Large intestine (tissue), 3 donors: ENCODE data around the gene TMEM266. TPM values are rescaled to one million over a fixed set of nuclear protein-coding genes. Genes with fewer than 3 reads are reported as not detected.

Experiments used
- DNase-seq, 2 donors: peaks; one replicate each; pipeline versions ENCODE4 v3.0.0 to v3.0.0-alpha.2; 2013
- H3K27ac ChIP-seq: one replicate; pipeline ENCODE4 v1.5.1; 2013; ENCODE audit warnings: low read length
- H3K27me3 ChIP-seq: 2 replicates; pipeline ENCODE4 v1.6.1; 2013; ENCODE audit warnings: low read length; ENCODE audit not compliant: control insufficient read depth, insufficient read depth
- H3K36me3 ChIP-seq: 2 replicates; pipeline ENCODE4 v1.6.1; 2013; ENCODE audit warnings: low read length; ENCODE audit not compliant: control insufficient read depth, insufficient read depth
- H3K4me1 ChIP-seq: one replicate; pipeline ENCODE4 v1.6.1; 2013; ENCODE audit warnings: low read length; ENCODE audit not compliant: control insufficient read depth, insufficient read depth
- H3K4me3 ChIP-seq: one replicate; pipeline ENCODE4 v1.5.1; 2013; ENCODE audit warnings: low read length
- H3K9me3 ChIP-seq: one replicate; pipeline ENCODE4 v1.6.1; 2013; ENCODE audit warnings: mild to moderate bottlenecking, low read depth, low read length, moderate library complexity; ENCODE audit not compliant: control insufficient read depth
- WGBS: methylation state at CpG from one replicate; pipeline ENCODE4 v1.1.5; 2013; ENCODE audit warnings: low lambda C conversion rate; ENCODE audit not compliant: insufficient coverage; 5-methylcytosine and 5-hydroxymethylcytosine counted together
- polyA plus RNA-seq: library from polyadenylated mRNA; unstranded; fragments of 120-200 nt; gene quantifications from one replicate; pipeline ENCODE4 v1.2.1, GENCODE V29; 2013

The TMEM266 gene
- polyA plus RNA-seq, 1 donor, result 1.3 TPM

DNA sequence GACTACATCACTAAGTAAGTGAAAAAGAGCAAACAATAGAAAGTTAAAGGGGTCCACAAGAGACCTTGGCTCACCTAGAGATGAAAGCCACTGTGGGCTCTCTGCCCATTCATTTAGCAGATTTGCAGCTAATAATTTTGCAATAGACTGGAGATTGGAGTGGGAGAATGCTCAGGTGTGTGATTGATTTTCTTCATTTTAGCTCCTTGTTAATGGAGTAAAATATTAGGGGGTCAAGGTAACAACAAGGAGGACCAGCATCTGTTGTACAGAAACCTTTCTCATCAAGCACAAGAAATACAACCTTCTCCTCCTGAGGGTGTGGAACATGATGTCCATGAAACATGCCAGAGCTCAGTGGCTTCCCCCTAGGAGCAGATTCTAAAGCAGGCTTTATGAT lies 63.2 kb downstream of the TMEM266 start:
- Histone ChIP-seq H3K27me3 (no peaks in the 10 kb centered on the region), H3K36me3 (no peaks in the 10 kb centered on the region), H3K27ac (no peak overlapping the region), H3K9me3 (no peaks in the 10 kb centered on the region), H3K4me1 (no peaks in the 10 kb centered on the region), H3K4me3 (no peak overlapping the region)
- DNase-seq, result no peak

DNA sequence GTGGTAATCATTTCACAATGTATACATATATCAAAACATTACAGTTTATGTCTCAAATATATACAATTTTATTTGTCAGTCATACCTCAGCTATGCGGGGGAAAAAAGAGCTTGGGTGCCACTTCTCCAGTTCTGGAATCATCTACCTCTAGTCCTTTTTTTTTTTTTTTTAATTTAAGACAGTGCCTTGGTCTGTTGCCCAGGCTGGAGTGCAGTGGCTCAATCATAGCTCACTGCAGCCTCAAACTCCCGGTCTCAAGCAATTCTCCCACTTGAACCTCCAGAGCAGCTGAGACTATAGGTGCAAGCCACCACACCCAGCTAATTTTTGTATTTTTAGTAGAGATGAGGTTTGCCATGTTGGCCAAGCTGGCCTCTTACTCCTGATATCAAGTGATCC lies 67.4 kb downstream of the TMEM266 start:
- WGBS, result 100% methylated on average over 1 of the region's 2 CpGs
- Histone ChIP-seq H3K36me3 (no peaks in the 10 kb centered on the region), H3K27me3 (peaks cover 5% of the 10 kb centered on the region), H3K4me3 (no peak overlapping the region), H3K27ac (no peak overlapping the region), H3K9me3 (no peaks in the 10 kb centered on the region), H3K4me1 (no peaks in the 10 kb centered on the region)
- no peak for DNase-seq

DNA sequence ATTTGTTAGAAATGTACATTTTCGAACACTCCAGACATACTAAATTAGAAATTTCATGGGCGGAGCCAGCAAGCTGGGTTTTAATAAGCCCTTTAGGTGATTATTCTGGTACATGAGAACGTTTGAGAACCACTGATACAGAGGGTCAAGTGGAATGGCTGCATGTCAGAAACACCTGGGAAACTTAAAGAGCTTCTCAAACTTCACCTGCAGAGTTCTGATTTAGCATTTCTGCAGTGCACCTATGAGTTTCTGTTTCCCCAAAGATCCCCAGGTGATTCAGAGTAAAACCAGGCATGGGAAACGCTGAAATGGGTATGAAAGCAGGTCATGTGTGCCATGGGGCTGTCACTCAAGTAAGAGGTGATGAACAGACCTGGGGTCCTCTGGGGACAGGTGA lies 68.1 kb downstream of the TMEM266 start:
- H3K27ac ChIP-seq, result no peak overlapping the region
- no peak for DNase-seq
- 80% methylated on average over 1 of the region's 4 CpGs for WGBS
- H3K27me3 ChIP-seq, result peaks cover 5% of the 10 kb centered on the region
- no peaks in the 10 kb centered on the region for H3K36me3 ChIP-seq
- no peaks in the 10 kb centered on the region for H3K4me1 ChIP-seq
- no peak overlapping the region for H3K4me3 ChIP-seq
- H3K9me3 ChIP-seq, result no peaks in the 10 kb centered on the region

DNA sequence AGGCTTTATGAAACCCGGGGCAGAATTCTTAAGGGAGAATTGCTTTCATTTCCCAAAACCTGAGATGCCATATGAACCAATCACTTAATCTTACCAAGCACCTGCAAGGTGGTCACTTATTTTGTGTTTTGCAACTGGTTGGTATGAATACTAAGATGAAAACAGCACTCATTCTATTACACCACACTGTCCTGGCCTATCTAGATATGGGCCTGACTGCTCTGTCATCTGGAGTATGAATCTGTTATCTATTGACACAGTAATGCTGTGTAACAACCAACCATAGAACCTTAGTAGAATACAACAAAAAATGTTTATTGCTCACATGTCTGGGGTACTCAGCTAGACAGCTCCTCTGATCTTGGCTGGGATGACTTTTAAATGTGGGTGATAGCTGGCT lies 74.8 kb downstream of the TMEM266 start:
- no peak overlapping the region for H3K4me3 ChIP-seq
- no CpG with 5 or more reads among the region's 1 CpG for WGBS
- no peaks in the 10 kb centered on the region for H3K9me3 ChIP-seq
- H3K27me3 ChIP-seq, result peaks cover 3% of the 10 kb centered on the region
- no peaks in the 10 kb centered on the region for H3K36me3 ChIP-seq
- H3K27ac ChIP-seq, result no peak overlapping the region
- H3K4me1 ChIP-seq, result no peaks in the 10 kb centered on the region
- DNase-seq, result no peak

DNA sequence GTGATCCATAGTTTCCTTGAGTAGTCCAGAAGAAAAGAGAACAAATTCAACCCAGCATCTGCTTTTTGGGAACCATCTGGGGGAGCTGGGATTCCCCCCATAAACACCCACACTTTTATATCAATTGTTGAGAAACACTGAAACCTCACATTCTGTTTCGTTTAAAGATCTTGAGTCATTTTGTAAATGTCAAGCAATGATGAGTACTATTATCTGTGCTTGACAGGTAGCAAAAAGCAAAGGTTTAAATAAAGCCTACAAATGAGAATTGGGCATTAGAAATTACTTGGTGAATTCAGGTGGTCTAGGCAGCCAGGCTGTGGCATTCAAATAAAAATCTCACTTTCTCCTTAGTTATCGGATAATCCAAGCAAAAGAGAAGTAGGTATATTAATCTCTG lies 75.7 kb downstream of the TMEM266 start:
- no peak for DNase-seq
- Histone ChIP-seq H3K27me3 (peaks cover 7% of the 10 kb centered on the region), H3K27ac (no peak overlapping the region), H3K4me3 (no peak overlapping the region), H3K36me3 (no peaks in the 10 kb centered on the region), H3K4me1 (no peaks in the 10 kb centered on the region), H3K9me3 (no peaks in the 10 kb centered on the region)
- 78% methylated on average over 1 of the region's 2 CpGs for WGBS

DNA sequence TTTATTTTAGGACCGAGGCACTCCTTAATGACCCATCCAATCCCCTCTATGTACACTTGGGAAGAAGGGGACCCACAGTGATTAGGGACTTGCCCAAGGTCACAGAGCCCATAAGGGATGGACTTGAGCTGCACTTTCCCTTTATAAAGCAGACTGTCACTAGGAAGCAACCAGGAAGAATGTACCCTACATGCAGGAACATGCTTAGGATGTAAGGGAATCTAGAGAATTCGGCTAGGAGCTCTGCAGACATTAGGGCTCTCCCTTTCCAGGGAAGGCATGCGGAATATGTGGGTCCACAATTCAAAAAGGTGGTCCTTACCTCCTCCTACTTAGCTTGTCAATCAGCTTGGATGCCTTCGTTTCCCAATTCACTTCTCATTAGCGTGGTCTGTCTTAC lies 78.7 kb downstream of the TMEM266 start:
- no peak overlapping the region for H3K4me3 ChIP-seq
- no peaks in the 10 kb centered on the region for H3K4me1 ChIP-seq
- 100% methylated on average over 1 of the region's 5 CpGs for WGBS
- H3K9me3 ChIP-seq, result no peaks in the 10 kb centered on the region
- no peak overlapping the region for H3K27ac ChIP-seq
- H3K36me3 ChIP-seq, result no peaks in the 10 kb centered on the region
- H3K27me3 ChIP-seq, result peaks cover 11% of the 10 kb centered on the region
- DNase-seq, result no peak

DNA sequence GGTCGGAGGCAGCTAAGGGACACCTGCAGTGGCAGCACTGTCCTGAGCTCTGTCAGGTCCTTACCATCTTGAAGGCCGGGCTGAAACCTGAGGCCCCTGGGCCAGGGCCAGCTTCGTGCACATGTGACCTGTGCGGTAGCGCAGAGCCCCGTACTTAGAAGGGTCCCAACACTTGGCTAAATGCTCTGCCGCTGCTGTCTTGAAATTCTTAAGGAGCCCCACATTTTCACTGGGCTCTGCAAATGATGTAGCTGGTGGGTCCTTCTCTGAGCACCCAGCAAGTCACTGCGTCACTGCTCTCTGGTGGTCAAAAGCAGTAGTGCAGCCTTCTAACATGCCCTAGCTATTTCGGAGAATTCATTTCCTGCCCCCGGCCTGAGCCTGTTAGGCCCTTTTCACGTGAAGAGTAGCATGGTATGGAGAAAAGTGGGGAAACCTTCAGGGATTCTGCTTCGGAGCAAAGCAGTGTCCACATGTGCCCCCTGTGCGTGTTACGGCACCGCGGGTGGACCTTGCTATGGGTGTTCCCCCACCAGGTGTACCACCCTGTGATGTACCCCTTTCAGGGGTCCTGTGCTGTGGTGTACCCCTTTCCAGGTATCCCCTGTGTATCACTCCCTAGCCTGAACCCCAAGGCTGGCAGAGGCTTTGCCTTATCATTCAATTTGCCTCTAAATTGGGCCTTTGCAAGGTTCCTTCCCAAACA lies 79.7 kb downstream of the TMEM266 start:
- H3K4me3 ChIP-seq, result no peak overlapping the region
- no CpG with 5 or more reads among the region's 16 CpGs for WGBS
- H3K4me1 ChIP-seq, result no peaks in the 10 kb centered on the region
- no peaks in the 10 kb centered on the region for H3K36me3 ChIP-seq
- no peaks in the 10 kb centered on the region for H3K9me3 ChIP-seq
- peaks cover 11% of the 10 kb centered on the region for H3K27me3 ChIP-seq
- peak; percentile 46 to 55 for DNase-seq
- no peak overlapping the region for H3K27ac ChIP-seq

DNA sequence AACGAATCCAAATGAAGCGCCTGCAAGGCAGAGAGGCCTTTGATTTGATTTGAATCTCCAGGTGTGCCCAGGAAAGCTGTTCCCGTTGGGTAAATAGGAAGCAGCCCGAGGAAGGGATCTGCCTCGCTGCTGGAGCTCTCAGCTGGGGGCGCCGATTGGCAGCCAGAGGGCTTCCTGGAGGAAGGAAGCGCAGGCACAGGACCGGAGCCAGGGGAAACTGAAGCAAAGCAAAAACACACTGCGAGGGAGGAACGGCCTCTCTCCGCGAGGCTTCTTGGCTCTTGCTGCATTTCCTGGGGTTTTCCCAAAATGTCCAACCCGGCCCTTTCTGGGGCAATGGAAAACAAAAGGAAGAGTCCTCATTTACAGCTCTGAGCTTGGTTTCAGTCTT lies 80.3 kb downstream of the TMEM266 start:
- Histone ChIP-seq H3K4me3 (no peak overlapping the region), H3K27ac (no peak overlapping the region), H3K4me1 (no peaks in the 10 kb centered on the region), H3K36me3 (no peaks in the 10 kb centered on the region), H3K27me3 (peaks cover 11% of the 10 kb centered on the region), H3K9me3 (no peaks in the 10 kb centered on the region)
- no peak for DNase-seq
- no CpG with 5 or more reads among the region's 14 CpGs for WGBS

DNA sequence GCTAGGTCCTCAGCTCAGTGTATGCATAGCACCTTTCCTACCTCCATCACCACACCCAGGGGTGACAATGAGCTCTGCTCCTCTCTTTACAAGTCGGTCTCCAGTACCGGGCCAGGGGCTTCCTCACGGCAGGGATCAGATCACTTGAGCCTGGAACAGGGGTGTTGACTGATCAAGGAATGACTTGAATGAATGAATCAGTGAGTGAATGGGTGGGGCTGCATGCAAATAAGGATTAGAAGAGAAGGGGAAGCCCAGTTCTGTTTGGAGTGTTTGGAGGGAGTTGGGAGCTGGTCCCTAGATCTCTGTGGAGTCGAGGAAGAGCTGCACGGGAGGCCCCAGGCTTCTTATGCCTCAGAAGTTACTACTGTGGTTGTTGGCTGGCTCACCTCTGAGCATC lies 87.0 kb downstream of the TMEM266 start:
- no peak for DNase-seq
- Histone ChIP-seq H3K27ac (no peak overlapping the region), H3K9me3 (no peaks in the 10 kb centered on the region), H3K4me1 (no peaks in the 10 kb centered on the region), H3K36me3 (no peaks in the 10 kb centered on the region), H3K4me3 (no peak overlapping the region), H3K27me3 (peaks cover 31% of the 10 kb centered on the region)
- WGBS, result no CpG with 5 or more reads among the region's 5 CpGs

DNA sequence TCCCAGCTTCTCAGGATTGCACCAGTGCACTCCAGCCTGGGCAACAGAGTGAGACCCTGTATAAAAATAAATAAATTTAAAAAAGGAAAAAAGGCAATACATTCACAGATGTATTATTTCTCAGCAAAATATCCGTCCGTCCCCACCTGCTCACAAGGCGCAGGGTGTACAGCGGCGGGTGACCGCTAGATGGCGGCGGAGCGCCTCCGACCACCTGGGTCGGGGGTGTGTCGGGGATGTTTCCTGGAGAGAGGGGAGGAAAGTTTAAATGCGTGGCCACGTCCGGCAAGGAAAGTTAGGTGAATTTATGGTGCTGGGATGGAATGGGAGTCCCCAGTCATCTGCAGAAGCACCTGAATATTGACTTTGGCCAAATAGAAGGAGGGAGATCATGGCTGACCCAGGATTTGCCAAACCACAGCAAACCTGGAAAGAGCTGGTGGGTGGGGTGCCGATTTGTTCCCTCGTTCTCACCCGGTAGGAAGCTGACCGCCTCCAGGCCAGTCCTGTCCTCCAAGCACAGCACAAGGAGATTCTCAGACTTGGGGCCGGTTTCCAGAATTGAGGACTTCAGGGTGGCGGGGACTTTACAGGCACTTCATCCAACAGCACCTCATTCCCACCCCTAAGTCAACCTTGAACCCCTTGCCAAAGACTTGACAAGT lies 88.3 kb downstream of the TMEM266 start:
- Histone ChIP-seq H3K4me3 (no peak overlapping the region), H3K9me3 (no peaks in the 10 kb centered on the region), H3K4me1 (no peaks in the 10 kb centered on the region), H3K27me3 (peaks cover 27% of the 10 kb centered on the region), H3K27ac (no peak overlapping the region), H3K36me3 (no peaks in the 10 kb centered on the region)
- peak; percentile 23 to 25 for DNase-seq
- WGBS, result no CpG with 5 or more reads among the region's 21 CpGs
